BE2C (cell line): ENCODE results near the gene RNASEH2B.
A peak's percentile ranks its signal among the peaks of the same experiment; 100 is the strongest.

Experiments
- DNase-seq: peaks from one replicate; pipeline ENCODE4 v3.0.0-alpha.2; 2020
- H3K27me3 ChIP-seq: fragments of 250-450 bp; sonication (Bioruptor Pico); 2 replicates; pipeline ENCODE4 v1.5.1; 2020; ENCODE audit warnings: mild to moderate bottlenecking
- H3K36me3 ChIP-seq: fragments of 250-450 bp; sonication (Bioruptor Pico); 2 replicates; pipeline ENCODE4 v1.5.1; 2020; ENCODE audit warnings: mild to moderate bottlenecking
- H3K4me1 ChIP-seq: fragments of 250-450 bp; sonication (Bioruptor Pico); 2 replicates; pipeline ENCODE4 v1.5.1; 2020
- H3K4me3 ChIP-seq: 2 replicates; pipeline ENCODE4 v1.5.1; 2011; ENCODE audit warnings: low read depth, low read length
- H3K9me3 ChIP-seq: fragments of 250-450 bp; sonication (Bioruptor Pico); 2 replicates; pipeline ENCODE4 v1.5.1; 2020
- TF ChIP-seq, protein P1 (sequence below): IDR thresholded peaks from 2 replicates; pipeline ENCODE4 v1.5.1; 2012; ENCODE audit warnings: mild to moderate bottlenecking, low read depth, low read length

Gene RNASEH2B

DNA sequence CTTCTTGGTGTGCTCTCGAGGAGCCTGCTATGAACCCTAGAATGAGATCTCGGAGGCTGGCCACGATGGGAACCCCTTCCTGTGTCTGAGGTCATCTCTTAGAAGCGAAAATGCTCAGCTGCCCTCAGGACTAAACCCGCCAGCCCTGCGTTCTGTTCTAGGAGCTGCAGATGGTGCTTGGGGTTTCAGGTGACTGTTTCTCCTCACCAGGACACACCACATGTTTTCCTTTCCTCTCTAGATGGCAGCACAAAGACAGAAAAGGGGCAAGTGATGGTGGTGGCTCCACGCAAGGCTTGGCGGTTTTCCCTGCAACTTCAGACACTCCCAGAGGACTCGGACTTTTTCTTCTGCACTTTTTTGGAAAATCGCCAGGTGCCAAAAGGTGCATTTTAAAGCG, 60.1 kb downstream of the RNASEH2B start:
- no peaks in the 10 kb centered on the region for H3K4me1 ChIP-seq
- DNase-seq = peak; percentile 26
- TF ChIP-seq, protein P1, sequence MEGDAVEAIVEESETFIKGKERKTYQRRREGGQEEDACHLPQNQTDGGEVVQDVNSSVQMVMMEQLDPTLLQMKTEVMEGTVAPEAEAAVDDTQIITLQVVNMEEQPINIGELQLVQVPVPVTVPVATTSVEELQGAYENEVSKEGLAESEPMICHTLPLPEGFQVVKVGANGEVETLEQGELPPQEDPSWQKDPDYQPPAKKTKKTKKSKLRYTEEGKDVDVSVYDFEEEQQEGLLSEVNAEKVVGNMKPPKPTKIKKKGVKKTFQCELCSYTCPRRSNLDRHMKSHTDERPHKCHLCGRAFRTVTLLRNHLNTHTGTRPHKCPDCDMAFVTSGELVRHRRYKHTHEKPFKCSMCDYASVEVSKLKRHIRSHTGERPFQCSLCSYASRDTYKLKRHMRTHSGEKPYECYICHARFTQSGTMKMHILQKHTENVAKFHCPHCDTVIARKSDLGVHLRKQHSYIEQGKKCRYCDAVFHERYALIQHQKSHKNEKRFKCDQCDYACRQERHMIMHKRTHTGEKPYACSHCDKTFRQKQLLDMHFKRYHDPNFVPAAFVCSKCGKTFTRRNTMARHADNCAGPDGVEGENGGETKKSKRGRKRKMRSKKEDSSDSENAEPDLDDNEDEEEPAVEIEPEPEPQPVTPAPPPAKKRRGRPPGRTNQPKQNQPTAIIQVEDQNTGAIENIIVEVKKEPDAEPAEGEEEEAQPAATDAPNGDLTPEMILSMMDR = peak; percentile 51

DNA sequence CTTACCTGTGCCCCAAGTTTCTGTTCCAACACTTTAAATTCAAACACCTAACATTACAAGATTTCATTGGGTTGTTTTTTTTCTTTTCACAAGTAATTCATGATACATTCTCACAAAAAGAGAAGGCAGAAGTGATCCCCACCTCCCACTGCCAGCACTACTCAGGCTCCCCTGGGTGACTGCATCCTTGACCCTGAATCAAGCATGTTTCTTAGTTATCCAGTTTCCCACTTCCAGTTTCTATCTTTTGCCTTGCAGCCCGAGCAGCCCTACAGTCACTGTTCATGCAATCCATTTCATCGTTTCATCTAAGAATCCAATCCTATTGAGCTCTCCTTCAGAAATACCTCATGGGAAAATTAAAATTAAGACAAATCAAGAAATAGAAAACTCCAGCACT, 61.4 kb downstream of the RNASEH2B start:
- Histone ChIP-seq H3K4me1 (no peaks in the 10 kb centered on the region), H3K9me3 (no peaks in the 10 kb centered on the region), H3K4me3 (no peak overlapping the region), H3K27me3 (no peaks in the 10 kb centered on the region), H3K36me3 (no peaks in the 10 kb centered on the region; the same call in 1 of the 2 replicates)
- DNase-seq = no peak
- TF ChIP-seq, protein P1 = no peak

More for the DNA sequence above, 60.1 kb downstream of the RNASEH2B start:
- Histone ChIP-seq H3K9me3 (no peaks in the 10 kb centered on the region), H3K36me3 (no peaks in the 10 kb centered on the region; the same call in none of the 2 replicates), H3K4me3 (no peak overlapping the region), H3K27me3 (no peaks in the 10 kb centered on the region)

DNA sequence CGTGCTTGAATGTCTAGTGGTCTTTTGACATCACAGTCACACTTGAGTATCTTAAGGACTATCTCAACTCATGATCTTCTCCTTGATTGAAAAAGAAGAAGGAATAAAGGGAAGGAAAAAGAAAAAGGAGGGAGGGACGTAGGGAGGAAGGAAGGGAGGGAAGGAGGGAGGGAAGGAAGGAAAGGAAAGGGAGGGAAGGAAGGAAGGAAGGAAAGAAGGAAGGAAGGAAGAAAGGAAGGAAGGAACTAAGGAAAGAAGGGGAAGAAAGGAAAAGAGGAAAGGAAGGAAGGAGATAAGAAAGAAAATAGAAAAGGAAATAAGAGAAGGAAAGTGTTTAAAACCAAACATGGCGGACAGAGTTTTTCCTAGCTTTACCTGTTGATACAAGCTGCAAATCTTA, 64.7 kb downstream of the RNASEH2B start:
- TF ChIP-seq, protein P1 = no peak
- H3K4me1 ChIP-seq = no peaks in the 10 kb centered on the region
- no peaks in the 10 kb centered on the region for H3K9me3 ChIP-seq
- H3K27me3 ChIP-seq = no peaks in the 10 kb centered on the region
- no peak overlapping the region for H3K4me3 ChIP-seq
- H3K36me3 ChIP-seq = no peaks in the 10 kb centered on the region; the same call in 1 of the 2 replicates
- no peak for DNase-seq

DNA sequence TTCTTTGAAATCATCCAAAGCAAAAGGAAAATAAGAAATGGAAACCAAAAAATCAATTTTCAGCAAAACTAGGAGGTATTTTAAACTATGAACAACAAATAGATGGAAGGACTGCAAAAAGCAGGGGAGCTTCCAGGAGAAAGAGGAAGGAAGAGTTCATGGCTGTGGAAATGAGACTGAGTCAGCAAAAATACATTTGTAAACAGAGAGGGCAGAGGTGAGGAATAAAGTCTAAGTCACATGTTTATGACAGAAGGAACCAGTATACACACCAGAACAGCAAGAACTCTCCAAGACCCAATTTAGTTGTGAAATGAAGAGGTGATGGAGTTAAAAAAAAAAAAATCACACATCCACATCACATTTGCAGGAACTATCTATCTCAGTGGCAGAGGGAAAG, 69.6 kb downstream of the RNASEH2B start:
- TF ChIP-seq, protein P1 = no peak

DNA sequence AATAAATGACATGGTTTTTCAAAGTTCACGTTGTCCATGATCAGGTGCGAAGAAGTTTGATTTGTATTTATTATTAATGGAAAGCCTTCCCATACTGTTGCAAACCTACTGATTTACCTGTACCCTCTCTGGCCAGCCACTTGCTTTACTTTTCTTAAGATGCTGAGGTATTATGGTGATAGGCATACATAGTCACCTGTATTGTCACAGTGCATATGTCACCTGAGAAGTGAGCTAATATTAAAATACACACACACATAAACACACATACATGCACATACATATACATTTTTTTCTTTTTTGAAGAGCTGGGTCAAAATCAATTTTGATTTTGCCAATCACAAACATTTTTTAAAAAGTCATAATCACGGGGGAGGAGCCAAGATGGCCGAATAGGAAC, 72.1 kb downstream of the RNASEH2B start:
- TF ChIP-seq, protein P1 = no peak
- Histone ChIP-seq H3K36me3 (no peaks in the 10 kb centered on the region), H3K27me3 (no peaks in the 10 kb centered on the region)

More for the DNA sequence above, 69.6 kb downstream of the RNASEH2B start:
- Histone ChIP-seq H3K36me3 (no peaks in the 10 kb centered on the region), H3K9me3 (no peaks in the 10 kb centered on the region), H3K27me3 (no peaks in the 10 kb centered on the region), H3K4me1 (no peaks in the 10 kb centered on the region), H3K4me3 (no peak overlapping the region)
- DNase-seq = no peak

DNA sequence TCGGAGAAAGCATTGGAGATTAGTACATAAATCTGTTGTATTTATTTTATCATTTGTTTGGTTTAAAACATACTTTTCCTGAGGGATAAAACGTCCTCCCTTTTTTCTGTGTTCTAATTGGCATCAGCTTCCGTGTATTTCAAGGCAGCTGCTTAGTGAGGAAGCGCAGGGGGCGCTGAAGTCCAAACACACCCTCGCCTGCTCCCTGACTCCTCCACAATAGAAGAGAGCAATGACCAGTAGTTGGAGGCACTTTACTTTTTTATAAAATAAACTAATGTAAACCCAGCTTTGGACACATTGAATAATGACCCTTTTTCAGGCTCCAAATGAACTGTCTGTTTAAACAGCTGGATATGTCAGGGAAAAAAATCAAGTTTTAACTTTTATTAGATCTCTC, 79.9 kb downstream of the RNASEH2B start:
- no peaks in the 10 kb centered on the region for H3K27me3 ChIP-seq
- no peak for DNase-seq
- TF ChIP-seq, protein P1 = peak; percentile 30
- H3K9me3 ChIP-seq = no peaks in the 10 kb centered on the region
- no peaks in the 10 kb centered on the region for H3K4me1 ChIP-seq
- H3K36me3 ChIP-seq = no peaks in the 10 kb centered on the region
- no peak overlapping the region for H3K4me3 ChIP-seq

More for the DNA sequence above, 72.1 kb downstream of the RNASEH2B start:
- DNase-seq = no peak
- no peak overlapping the region for H3K4me3 ChIP-seq
- H3K4me1 ChIP-seq = no peaks in the 10 kb centered on the region
- H3K9me3 ChIP-seq = no peaks in the 10 kb centered on the region
